ENCODE results near the gene ARHGAP6. TPM values are rescaled to one million over a fixed set of nuclear protein-coding genes. Genes with fewer than 3 reads are reported as not detected.

The ARHGAP6 gene
- total RNA-seq, 1 donor from 2014 or later = 1.2 TPM

DNA sequence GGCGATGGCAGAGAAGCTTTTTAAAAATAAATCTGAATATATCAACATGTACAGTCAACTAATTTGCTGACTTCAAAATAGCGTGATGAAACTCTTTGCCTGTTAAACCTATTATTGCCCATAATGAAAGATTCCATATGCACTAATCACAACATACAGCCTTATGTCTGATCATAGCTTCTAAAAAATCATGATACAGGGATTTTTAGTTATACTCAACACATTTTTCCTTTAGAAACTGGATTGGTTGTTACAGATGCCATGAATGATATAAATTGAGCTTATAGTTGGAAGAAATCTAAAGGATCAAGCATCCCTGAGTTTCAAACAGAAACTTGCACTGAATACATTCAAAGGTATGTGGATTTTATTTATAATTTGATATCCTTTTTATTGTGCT is 372.6 kb downstream of the ARHGAP6 start, which contains the start of gene AMELX:
Gene AMELX (plus strand): TSS at position 301 of the 400 bp plus-strand sequence. CDS start 1,376 bp downstream, outside the sequence.
- Mint-ChIP-seq H3K36me3 (no peaks in the 10 kb centered on the region), H3K4me1 (peaks cover 18% of the 10 kb centered on the region), H3K27me3 (ENCODE audit: insufficient read depth, low read depth) (no peaks in the 10 kb centered on the region), H3K4me3 (no peak within 1 kb of the TSS), H3K9me3 (no peaks in the 10 kb centered on the region), H3K27ac (no peak within 1 kb of the TSS)
- Histone ChIP-seq H3K9me3 (ENCODE audit: low read depth) (no peaks in the 10 kb centered on the region), H3F3A (ENCODE audit: low read depth) (no peaks in the 10 kb centered on the region), H3K9ac (no peak within 1 kb of the TSS), H3K4me2 (no peak within 1 kb of the TSS), H3K36me3 (no peaks in the 10 kb centered on the region), H3K4me1 (no peaks in the 10 kb centered on the region), H3K4me3 (no peak within 1 kb of the TSS), H3K79me2 (ENCODE audit: low read depth) (no peaks in the 10 kb centered on the region), H2AFZ (replicated peaks) (no peak within 1 kb of the TSS), H3K27ac (no peak within 1 kb of the TSS), H3K27me3 (no peaks in the 10 kb centered on the region), H4K20me1 (ENCODE audit: low read depth) (no peaks in the 10 kb centered on the region)
- DNase-seq (ENCODE audit: low spot score) = no peak
- TF ChIP-seq, protein P1, sequence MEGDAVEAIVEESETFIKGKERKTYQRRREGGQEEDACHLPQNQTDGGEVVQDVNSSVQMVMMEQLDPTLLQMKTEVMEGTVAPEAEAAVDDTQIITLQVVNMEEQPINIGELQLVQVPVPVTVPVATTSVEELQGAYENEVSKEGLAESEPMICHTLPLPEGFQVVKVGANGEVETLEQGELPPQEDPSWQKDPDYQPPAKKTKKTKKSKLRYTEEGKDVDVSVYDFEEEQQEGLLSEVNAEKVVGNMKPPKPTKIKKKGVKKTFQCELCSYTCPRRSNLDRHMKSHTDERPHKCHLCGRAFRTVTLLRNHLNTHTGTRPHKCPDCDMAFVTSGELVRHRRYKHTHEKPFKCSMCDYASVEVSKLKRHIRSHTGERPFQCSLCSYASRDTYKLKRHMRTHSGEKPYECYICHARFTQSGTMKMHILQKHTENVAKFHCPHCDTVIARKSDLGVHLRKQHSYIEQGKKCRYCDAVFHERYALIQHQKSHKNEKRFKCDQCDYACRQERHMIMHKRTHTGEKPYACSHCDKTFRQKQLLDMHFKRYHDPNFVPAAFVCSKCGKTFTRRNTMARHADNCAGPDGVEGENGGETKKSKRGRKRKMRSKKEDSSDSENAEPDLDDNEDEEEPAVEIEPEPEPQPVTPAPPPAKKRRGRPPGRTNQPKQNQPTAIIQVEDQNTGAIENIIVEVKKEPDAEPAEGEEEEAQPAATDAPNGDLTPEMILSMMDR (IDR thresholded peaks at IDR 0.05) = no peak
- TF ChIP-seq EZH2phosphoT487 (IDR thresholded peaks at IDR 0.05) (no peak), EZH2 (IDR thresholded peaks at IDR 0.05) (no peak)

DNA sequence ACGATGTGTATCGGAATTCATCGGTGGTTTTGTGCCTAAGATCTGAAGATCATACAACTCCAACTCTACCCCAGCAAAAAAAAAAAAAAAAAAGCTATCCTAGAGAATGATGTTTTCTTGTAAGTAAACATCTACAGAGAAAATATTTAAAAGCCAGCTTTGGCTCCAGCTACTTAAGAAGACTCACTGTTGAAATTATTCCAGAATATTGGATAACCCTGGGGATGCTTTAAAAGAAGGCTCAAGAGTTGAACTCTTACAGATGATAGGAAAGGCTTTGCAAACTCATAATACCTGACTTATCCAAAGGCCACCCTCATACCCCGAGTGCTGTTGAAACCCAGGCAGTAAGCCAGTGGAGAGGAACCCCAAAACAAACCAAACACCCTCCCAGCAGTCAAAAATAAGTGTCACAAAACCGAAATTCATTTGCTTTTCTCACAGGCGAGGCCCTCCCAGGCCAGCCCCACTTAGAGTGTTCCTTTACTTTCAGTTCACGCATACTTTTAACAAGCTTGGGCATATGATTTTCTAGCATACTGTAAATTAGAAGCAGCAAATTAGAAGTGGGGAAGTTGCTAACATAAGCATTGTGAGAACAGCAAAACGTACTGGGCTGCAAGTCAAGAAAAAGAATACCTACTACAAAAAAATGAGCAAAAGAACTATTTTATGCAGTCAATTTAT is 375.2 kb downstream of the ARHGAP6 start:
- Histone ChIP-seq H4K20me1 (ENCODE audit: low read depth) (no peaks in the 10 kb centered on the region), H3K4me3 (no peak overlapping the region), H3K27ac (no peak overlapping the region), H3K9me3 (ENCODE audit: low read depth) (no peaks in the 10 kb centered on the region), H3K9ac (no peak overlapping the region), H3K27me3 (no peaks in the 10 kb centered on the region), H3K4me1 (no peaks in the 10 kb centered on the region), H3K4me2 (no peak overlapping the region), H2AFZ (replicated peaks) (no peak overlapping the region), H3F3A (ENCODE audit: low read depth) (no peaks in the 10 kb centered on the region), H3K79me2 (ENCODE audit: low read depth) (no peaks in the 10 kb centered on the region), H3K36me3 (no peaks in the 10 kb centered on the region)
- Mint-ChIP-seq H3K27me3 (ENCODE audit: insufficient read depth, low read depth) (no peaks in the 10 kb centered on the region), H3K36me3 (no peaks in the 10 kb centered on the region), H3K4me1 (peaks cover 18% of the 10 kb centered on the region), H3K4me3 (no peak overlapping the region), H3K9me3 (no peaks in the 10 kb centered on the region), H3K27ac (no peak overlapping the region)
- TF ChIP-seq, protein P1 (IDR thresholded peaks at IDR 0.05) = no peak
- TF ChIP-seq EZH2 (IDR thresholded peaks at IDR 0.05) (no peak), EZH2phosphoT487 (IDR thresholded peaks at IDR 0.05) (no peak)
- DNase-seq (ENCODE audit: low spot score) = no peak

DNA sequence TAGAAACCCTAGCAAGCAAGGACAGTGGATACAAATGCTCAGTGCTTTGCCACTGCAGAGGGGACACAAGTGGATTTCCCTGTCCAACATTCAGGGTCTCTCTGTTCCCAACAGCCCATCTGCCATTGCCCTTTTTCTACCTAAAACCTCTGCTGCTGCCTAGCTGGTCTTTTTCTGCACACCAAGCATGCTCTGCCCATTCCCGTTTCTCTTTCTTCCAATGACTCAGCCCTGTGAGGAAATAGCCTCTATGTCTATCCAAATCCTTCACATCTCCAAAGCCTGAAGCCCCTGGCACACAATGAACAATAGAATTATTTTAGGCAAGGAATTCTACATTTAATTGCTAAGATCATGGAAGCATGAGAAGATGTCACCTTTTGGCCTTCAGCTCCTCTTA is 378.2 kb downstream of the ARHGAP6 start:
- Mint-ChIP-seq H3K27me3 (ENCODE audit: insufficient read depth, low read depth) (no peaks in the 10 kb centered on the region), H3K9me3 (no peaks in the 10 kb centered on the region)

More for the DNA sequence above, 378.2 kb downstream of the ARHGAP6 start:
- TF ChIP-seq, protein P1 (IDR thresholded peaks at IDR 0.05) = no peak
- TF ChIP-seq EZH2phosphoT487 (IDR thresholded peaks at IDR 0.05) = no peak
- no peak for TF ChIP-seq EZH2 (IDR thresholded peaks at IDR 0.05)
- Histone ChIP-seq H3K36me3 (no peaks in the 10 kb centered on the region), H3K9me3 (ENCODE audit: low read depth) (no peaks in the 10 kb centered on the region), H3K27me3 (no peaks in the 10 kb centered on the region), H3K4me2 (no peak overlapping the region), H2AFZ (replicated peaks) (no peak overlapping the region), H3K27ac (no peak overlapping the region), H3K4me1 (no peaks in the 10 kb centered on the region), H3K9ac (no peak overlapping the region), H3F3A (ENCODE audit: low read depth) (no peaks in the 10 kb centered on the region), H3K79me2 (ENCODE audit: low read depth) (no peaks in the 10 kb centered on the region), H4K20me1 (ENCODE audit: low read depth) (no peaks in the 10 kb centered on the region), H3K4me3 (no peak overlapping the region)
- Mint-ChIP-seq H3K27ac (no peak overlapping the region), H3K4me3 (no peak overlapping the region), H3K36me3 (no peaks in the 10 kb centered on the region), H3K4me1 (peaks cover 11% of the 10 kb centered on the region)
- DNase-seq (ENCODE audit: low spot score) = no peak

All from neural progenitor cell (in vitro differentiated cells).